HG03039 (cell line): ENCODE results near the gene ACKR3.

Experiments
- ATAC-seq: cut with Tn5 transposase; IDR thresholded peaks from one replicate; pipeline ENCODE4 v1.9.1; 2021; ENCODE audit warnings: mild to moderate bottlenecking, moderate library complexity; ENCODE audit not compliant: unreplicated experiment

ACKR3 gene

DNA sequence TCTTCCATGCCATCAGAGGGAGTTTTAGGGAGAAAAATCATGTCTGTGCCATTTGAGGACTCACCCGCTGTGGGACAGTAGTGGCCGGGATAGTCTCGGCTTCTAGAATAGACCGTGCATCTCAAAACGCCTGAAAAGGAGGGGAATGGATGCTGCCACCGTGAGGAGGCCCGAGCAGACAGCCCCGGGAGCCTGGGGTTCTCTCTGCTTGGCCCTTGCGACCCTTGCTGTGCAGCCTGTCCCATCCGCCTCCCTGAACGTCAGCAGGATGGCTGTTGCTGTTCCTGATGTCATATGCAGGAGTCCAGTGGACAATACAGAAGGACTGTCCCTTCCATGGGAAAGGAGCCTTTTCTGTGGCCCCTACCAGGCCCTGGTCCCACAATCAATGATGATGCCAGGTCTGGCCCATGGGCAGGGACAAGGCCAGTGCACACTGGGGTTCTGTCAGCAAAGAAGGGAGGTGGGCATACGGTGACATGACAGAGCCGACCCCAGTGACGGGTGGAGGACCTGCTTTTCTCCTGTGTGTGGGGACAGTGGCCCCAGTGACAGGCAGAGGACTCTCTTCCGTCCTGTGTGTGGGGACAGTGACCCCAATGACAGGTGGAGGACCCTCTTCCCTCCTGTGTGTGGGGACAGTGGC lies 58.8 kb downstream of the ACKR3 start:
- no peak for ATAC-seq

DNA sequence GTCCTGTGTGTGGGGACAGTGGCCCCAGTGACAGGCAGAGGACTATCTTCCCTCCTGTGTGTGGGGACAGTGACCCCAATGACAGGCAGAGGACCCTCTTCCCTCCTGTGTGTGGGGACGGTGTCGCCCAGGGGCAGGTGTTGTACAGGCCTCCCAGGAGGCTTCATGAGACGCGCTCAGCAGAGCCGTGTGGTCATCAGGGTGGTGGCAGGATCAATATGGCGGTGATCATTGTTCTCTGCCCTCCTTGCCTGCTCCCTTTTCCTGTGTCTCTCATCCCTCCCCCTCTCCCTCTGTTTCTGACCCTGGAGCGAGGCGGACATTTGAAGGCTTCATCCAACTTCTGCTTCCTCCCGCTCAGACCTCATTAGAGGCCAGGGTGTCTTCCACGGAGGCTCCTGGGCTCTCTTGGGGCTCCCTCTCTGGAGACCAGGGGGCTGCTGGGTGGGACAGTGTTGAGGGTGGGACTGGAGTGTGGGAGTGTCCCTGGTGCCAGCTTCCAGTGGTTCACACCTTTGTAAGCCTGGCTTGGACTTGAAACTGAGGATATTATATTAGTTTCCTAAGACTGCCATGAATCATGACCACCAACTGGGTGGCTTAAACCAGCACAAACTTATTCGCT lies 59.5 kb downstream of the ACKR3 start:
- ATAC-seq, result no peak

DNA sequence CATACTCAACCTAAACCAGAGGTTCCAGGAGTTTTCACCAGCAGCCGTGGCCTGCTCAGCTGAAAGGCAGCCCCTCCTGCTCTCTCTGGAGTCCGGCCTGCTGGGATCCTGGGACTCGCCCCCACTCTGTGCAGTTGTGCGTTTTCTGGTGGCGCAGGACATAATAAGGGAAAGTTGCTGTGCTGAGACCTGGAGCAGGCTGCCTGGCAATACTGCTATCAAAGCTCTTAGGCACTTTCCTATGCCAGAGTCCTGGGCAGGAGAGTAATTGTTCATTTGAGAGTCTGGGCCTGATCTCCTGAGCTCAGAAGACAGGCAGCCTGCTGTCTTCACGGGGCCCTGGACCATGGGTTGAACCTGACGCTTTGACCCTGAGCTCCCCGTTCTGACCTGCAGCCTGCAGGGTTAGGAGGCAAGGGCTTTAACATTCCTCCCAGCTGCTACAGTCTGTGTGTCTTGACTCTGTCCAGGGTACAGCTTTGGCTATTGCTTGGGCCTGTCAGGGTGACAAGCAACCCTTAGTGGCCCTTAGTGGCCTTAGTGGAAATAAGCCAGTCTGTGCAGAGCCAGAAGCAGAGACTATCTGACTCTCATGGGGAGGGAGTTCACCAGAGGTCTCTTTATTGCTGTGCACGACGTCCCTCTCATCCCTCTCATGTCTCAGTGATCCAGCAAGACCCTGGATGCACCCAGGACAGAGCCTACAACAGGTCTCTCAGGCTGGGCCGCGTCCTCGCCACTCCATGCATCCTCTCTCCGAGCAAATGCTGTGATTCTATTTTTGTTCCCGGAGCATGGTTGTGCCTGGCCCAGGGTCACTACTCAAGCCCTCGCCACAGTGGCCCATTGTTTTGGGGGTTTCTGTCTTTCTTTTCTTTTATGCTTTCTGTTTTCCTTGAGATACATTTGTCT lies 60.6 kb downstream of the ACKR3 start:
- no peak for ATAC-seq

DNA sequence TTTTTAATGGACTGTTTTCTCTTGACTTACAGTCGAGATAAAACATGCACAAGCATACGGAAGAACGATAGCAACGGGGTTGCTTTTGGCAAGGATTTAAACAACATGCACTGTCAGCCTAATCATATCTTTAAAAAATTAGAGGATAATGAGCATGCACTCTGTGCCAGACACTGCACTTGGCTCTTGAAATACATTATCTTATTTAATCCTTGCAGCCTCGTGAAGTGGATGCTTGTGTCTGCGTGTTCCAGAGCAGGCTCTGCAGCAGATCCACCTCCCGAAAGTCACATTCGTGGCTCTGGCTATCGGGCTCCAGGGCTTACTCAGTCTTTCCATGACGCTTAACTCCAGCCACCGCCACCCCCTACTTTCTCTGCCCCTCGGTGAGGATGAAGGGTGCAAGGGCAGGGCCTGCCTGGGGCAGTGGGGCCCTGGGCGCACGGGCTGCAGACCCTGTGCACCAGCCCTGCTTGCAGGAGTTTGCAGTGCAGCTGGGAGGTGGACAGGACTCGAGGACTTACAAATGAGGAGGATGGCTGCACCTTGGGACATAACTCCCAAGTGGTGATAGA lies 61.7 kb downstream of the ACKR3 start:
- ATAC-seq, result no peak

DNA sequence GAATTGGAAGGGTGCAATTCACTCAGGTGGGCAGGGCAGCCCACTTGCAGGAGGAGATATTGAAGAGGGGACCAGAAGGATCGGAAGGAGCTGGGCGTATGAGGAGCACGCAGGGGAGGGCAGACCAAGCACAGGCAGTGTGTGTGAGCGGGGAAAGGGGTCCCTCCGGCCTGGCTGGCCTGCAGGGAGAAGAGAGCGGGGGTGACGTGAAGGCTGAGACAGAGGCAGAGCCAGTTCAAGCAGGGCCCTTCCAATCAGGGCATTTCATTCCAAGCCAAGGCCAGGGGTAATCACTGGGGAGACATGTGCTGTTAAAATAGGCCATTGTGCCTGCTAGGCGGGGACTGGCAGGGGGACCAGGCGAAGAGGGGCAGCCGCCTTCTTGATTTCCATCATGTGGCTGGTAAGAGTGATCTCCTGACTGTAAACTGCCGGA lies 62.2 kb downstream of the ACKR3 start:
- ATAC-seq, result no peak
